ENCODE data around the gene ZNF804B. TPM values are rescaled to one million over a fixed set of nuclear protein-coding genes. Genes with fewer than 3 reads are reported as not detected.

The ZNF804B gene
- total and polyA plus RNA-seq, 9 of the 15 experiments (the other 6 are each of a cell fraction or from before 2014, with no cell fraction given): 0.04 to 0.22 (median 0.09) TPM; not detected in 6

- Histone ChIP-seq H4K20me1 (replicated peaks; ENCODE audit: control insufficient read depth, insufficient read depth, low read length) (no peaks in the 10 kb centered on the region), H3K9me1 (ENCODE audit: control insufficient read depth, insufficient read depth, low read length) (no peaks in the 10 kb centered on the region), H3K36me3 (ENCODE audit: control insufficient read depth, insufficient read depth, low read length) (no peaks in the 10 kb centered on the region), H3K9me3 (replicated peaks; ENCODE audit: control insufficient read depth, insufficient read depth, low read depth, low read length) (no peaks in the 10 kb centered on the region), H3K27me3 (ENCODE audit: control insufficient read depth in 2 of 2, insufficient read depth in 2 of 2, low read length in 2 of 2) (no peaks in the 10 kb centered on the region), H3K27ac (ENCODE audit: extremely low read depth, low read depth, low read length) (no peak overlapping the region), H3K79me2 (ENCODE audit: control insufficient read depth, insufficient read depth, low read length) (no peaks in the 10 kb centered on the region), H3K4me3 (peak overlapping the region; percentile 45), H2AFZ (ENCODE audit: low read depth, low read length) (peak overlapping the region; percentile 69), H3K9ac (ENCODE audit: insufficient read depth in 1 of 2, low read depth in 2 of 2, low read length in 2 of 2) (no peak overlapping the region), H3K4me1 (replicated peaks in 1 of 2; ENCODE audit: control insufficient read depth in 2 of 2, insufficient read depth in 2 of 2, low read length in 2 of 2) (peaks cover 3 to 12% of the 10 kb centered on the region in 2 experiments; a peak in 4 of 5 replicates), H3K4me2 (ENCODE audit: insufficient read depth, low read length) (peak overlapping the region; percentile 74)
- ATAC-seq (peak; percentile 29), DNase-seq (ENCODE audit: extremely low read depth in 1 of 4, low spot score in 3 of 4) (no peak), FAIRE-seq (peak; percentile 11)
- intact Hi-C loops (cut with micrococcal nuclease): no loop called here
- in situ Hi-C loops (cut with MboI): no loop called here
- WGBS (ENCODE audit: insufficient coverage, low coverage, missing lambda C conversion rate): under 1% methylated on average over 6 of the region's 6 CpGs
- BruUV-seq (replicated peaks): no TSS peak
- TF ChIP-seq SOX6 (IDR thresholded peaks at IDR 0.05): peak; percentile 42
- peak; percentile 52 for TF ChIP-seq PKNOX1 (IDR thresholded peaks at IDR 0.05)
- no peak for TF ChIP-seq XRCC5 (IDR thresholded peaks at IDR 0.05; ENCODE audit: low read depth, low read length)
- TF ChIP-seq ZFPM2 (CRISPR knock-in tag; IDR thresholded peaks at IDR 0.05): no peak
- TF ChIP-seq PTTG1 (tag; IDR thresholded peaks at IDR 0.05; ENCODE audit: low read depth): no peak
- no peak for TF ChIP-seq ZBTB9 (CRISPR knock-in tag; IDR thresholded peaks at IDR 0.05)
- no peak for TF ChIP-seq HMBOX1 (IDR thresholded peaks at IDR 0.05)
- ChIA-PET CTCF (ENCODE audit: low intra/inter-chr PET ratio) (no interaction called here), POLR2A (no interaction called here)
Measured at GRCh38 chr7:88760136-88760515, 626 bp downstream of the ZNF804B start.

Data from K562 (cell line).